ENCODE results near the gene CBX1. TPM values are rescaled to one million over a fixed set of nuclear protein-coding genes. Genes with fewer than 3 reads are reported as not detected.

The CBX1 gene
- total RNA-seq: 47.1 and 66.8 TPM in 2 replicates

DNA sequence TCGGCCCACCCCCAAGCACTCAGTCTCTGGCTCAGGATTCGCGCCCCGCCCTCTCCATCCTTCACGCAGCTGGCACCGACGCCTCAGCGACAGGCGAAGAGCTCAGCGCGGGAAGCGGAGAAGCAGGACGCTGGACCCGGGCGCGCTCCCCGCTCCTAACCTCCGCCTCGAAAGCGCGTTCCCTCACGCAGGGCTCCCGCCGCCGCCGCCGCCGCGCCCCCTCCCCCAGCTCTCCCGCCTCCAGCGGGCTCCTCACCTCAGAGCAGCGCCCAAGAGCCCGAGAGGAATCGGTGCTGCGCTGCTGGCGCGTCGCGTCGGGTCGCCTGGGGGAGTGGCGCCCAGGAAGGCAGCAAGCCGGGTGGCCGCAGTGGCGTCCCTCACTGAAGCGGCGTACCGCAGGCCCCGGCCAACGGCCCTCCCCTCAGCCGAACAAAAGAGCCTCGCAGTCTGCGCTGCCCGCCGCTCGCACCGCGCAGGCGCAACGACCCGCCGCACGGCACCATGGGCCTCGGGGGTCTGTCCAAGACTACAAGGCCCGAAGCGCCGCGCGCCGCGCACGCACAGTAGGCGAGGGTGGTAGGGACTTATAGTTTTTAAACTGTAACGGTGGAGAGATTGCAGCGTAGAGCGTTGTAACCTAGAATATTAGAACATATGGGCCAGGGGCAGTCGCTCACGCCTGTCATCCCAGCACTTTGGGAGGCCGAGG, at the start of gene CBX1:
TSS of gene CBX1 (minus strand) at position 467 of the 709 bp plus-strand sequence. CDS start 24,474 bp downstream, outside the sequence.

DNA sequence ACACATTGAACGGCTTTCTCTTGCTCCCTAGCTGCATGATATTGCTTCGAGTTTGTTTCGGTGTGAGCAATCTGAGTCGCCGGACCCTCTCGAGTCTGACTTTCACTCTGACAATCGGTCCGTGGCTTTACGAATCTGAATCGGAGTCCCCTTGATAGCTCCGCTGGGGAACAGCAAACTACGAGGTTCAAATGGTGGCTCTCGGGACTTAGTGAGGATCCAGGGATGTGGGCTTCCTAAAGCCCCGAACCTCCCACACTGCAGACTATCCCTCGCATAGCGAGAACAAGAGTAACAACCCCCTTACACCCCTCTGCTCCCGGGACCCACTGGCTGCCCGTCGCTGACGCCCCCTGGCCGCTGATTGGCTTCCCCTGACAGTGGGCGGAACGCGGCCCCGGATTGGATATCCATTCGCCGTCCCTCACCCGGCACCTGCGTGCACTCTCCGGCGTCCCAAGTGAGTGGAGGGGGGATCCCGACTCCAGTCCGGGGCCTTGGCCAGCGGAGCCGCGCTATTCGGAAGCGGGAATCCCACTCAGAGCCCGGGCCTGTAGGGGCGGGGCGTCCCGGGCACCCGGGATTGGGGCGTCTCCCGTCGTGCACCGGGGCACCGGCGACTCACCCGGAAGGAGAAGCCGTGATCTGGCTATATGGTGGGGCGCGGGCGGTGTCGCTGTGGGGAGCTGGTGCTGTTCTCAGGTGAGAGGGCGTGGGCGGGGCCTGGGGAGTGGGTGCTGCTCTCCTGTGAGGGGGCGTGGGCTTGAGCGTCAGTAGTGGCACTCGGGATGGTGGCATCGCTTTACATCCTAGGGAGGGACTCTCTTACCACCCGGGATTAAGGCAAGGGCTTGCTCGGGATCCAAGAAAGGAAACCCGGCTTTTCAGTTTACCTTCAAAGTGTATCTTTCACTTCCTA, 6.1 kb upstream of the CBX1 start, which contains the start of gene SNX11:
TSS of gene SNX11 (plus strand) at position 630 of the 919 bp plus-strand sequence. CDS start 4,278 bp downstream, outside the sequence.

DNA sequence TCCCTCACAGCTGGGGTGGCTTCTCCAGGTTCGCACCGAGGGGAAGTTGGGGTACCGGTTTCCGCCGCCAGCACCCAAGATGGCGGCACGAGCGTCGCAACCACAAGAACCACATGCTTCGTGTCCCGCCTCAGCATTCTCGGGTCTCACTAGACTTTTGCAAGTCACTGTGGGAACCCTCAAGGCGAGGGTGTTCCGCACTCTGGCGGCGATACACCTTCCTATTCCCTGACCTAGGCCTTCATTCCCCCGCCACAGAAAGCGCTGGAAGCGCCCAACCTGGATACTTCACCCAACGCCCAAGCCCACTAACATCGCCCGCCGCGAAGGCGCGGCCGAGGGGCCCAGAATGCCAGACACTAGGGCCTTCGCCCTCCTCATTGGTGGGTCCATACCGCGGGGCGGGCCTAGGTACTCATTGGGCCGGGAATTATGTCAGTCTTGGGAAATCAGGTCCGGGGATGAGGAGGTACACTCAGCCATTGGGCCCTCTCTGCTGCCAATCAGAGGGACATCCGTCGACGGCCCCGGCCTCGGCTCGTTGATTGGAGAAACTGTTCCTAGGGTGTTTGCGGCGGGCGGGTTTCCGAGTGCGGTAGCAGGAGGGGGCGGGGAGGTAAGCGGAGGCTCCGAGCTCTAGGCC, 53.4 kb downstream of the CBX1 start, which contains the start of gene NFE2L1:
TSS of gene NFE2L1 (plus strand) at position 619 of the 643 bp plus-strand sequence. CDS start 2,760 bp downstream, outside the sequence.

DNA sequence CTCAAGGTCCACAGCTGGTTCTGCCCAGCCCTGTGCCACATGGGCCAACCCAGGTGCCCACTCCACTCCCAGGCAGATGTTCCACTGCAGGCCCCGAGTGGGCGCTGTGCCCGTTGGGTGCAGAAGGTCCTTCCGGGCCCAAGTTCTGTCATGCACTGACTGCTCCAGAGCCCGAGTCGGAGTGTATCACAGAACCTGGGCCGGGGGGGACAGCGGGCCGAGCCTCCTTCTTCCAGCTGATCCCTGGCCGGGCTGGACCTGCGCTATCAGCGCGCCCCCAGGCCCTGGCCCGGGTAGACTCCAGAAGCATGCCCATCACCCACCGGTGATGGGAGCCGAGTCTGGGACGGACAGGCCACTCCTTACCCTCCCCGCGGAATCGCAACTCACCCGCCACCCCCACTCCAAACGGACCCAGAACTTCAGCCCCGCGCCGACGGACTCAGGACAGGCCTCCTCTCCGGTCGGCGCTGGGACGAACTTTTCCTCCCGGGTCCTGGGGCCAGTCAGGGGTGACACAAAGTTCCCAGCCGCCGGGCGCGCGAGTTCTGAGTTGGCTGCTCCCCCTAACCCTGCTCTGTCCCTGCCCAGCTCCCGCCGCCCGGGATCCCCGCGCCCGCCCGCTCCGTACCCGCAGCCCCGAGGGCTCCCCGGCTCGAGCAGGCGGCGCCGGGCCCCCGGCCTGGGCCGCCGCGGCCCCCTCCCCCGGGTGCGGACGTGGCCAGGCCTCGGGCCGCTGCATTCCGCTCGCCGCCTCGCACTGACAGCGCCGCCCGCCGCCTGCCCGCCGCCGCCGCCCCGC, 64.0 kb downstream of the CBX1 start, which contains the start of gene COPZ2:
TSS of gene COPZ2 (minus strand) at position 762 of the 802 bp plus-strand sequence. CDS start at position 742, 20 bp downstream.

Other genes with a start within 250 kb of the CBX1 start
- gene SP2, start 205.2 kb downstream of the CBX1 start, total RNA-seq: 1.3 and 2.7 TPM in 2 replicates
- 50.2 and 69.3 TPM in 2 replicates for gene PNPO, start 159.9 kb downstream of the CBX1 start, total RNA-seq
- not detected in 2 replicates for gene PRR15L, start 143.6 kb downstream of the CBX1 start, total RNA-seq
- gene CDK5RAP3, start 130.4 kb downstream of the CBX1 start, total RNA-seq: 50.8 and 66.1 TPM in 2 replicates
- gene COPZ2, start 63.7 kb downstream of the CBX1 start, total RNA-seq: 16.6 and 26.8 TPM in 2 replicates
- 74.7 and 142 TPM in 2 replicates for gene NFE2L1, start 53.1 kb downstream of the CBX1 start, total RNA-seq
- 19.0 and 23.7 TPM in 2 replicates for gene SNX11, start 6.3 kb upstream of the CBX1 start, total RNA-seq

Measured in hair follicular keratinocyte (primary cell).